Endothelial cell of umbilical vein (primary cell): ENCODE data around the gene NAGLU. TPM values are rescaled to one million over a fixed set of nuclear protein-coding genes. Genes with fewer than 3 reads are reported as not detected.

ENCODE experiments used
- BruUV-seq: library from RNA; stranded (reverse); fragments of 400-500 nt; replicated peaks from 2 replicates; lab custom pipeline; 2021; lab: Mats Ljungman, UMichigan
- CTCF ChIA-PET: fragments of 300-600, 350-600 bp; sonication (Branson Sonifier 250); formaldehyde crosslinking; loops from one replicate; lab custom pipeline; 2021; ENCODE audit warnings: antibody characterized with exemption, inconsistent platforms; lab: Charles Lee
- POLR2A ChIA-PET: fragments of 300-600, 350-600 bp; sonication (Branson Sonifier 250); formaldehyde crosslinking; loops from one replicate; lab custom pipeline; 2021; ENCODE audit warnings: antibody characterized with exemption, inconsistent platforms; lab: Charles Lee
- DNase-seq: peaks from one replicate; pipeline ENCODE4 v3.0.0-alpha.2; 2011; ENCODE audit warnings: low read depth, low spot score
- FAIRE-seq: peaks from 2 replicates; lab custom pipeline; 2011; peaks lifted over from hg19 to GRCh38; lab: Jason Lieb, UNC
- H2AFZ ChIP-seq: 2 replicates; pipeline ENCODE4 v1.6.0; 2012; ENCODE audit warnings: low read depth, low read length, control low read depth, inconsistent platforms
- H3K27ac ChIP-seq: 2 replicates; pipeline ENCODE4 v1.5.1; 2011; ENCODE audit warnings: low read depth, mild to moderate bottlenecking, control low read depth, low read length, moderate library complexity; ENCODE audit not compliant: insufficient read depth
- H3K27me3 ChIP-seq, 2 experiments: 2 replicates each; pipeline versions ENCODE4 v1.6.0 to v1.6.1; 2011; ENCODE audit warnings: low read length in 2 of 2, mixed read lengths in 1 of 2; ENCODE audit not compliant: control insufficient read depth in 2 of 2, insufficient read depth in 2 of 2
- H3K36me3 ChIP-seq, 2 experiments: 2 replicates in 1 of 2; 3 replicates in 1 of 2; pipeline ENCODE4 v1.5.1; 2011; ENCODE audit warnings: low read length in 2 of 2, mild to moderate bottlenecking in 1 of 2, moderate library complexity in 1 of 2; ENCODE audit not compliant: control insufficient read depth in 2 of 2, insufficient read depth in 2 of 2; ENCODE audit errors: extremely low read depth in 1 of 2
- H3K4me1 ChIP-seq: 3 replicates; pipeline ENCODE4 v1.5.1; 2011; ENCODE audit warnings: mild to moderate bottlenecking, low read length; ENCODE audit not compliant: control insufficient read depth, insufficient read depth; ENCODE audit errors: extremely low read depth
- H3K4me2 ChIP-seq: 2 replicates; pipeline ENCODE4 v1.6.1; 2011; ENCODE audit warnings: low read length, control low read depth, mixed read lengths; ENCODE audit not compliant: insufficient read depth
- H3K4me3 ChIP-seq, 3 experiments: fragments of 200-600 bp in 1 of 3; sonication (generic), shearing (Covaris generic) in 1 of 3; replicated peaks in 1 of 3; 2 replicates each; pipeline ENCODE4 v1.5.1; 2011 to 2016; ENCODE audit warnings: control low read depth in 3 of 3, low read length in 3 of 3, mild to moderate bottlenecking in 2 of 3, inconsistent platforms in 1 of 3, low read depth in 1 of 3, moderate library complexity in 1 of 3; ENCODE audit not compliant: insufficient read depth in 1 of 3
- H3K79me2 ChIP-seq: 2 replicates; pipeline ENCODE4 v1.6.0; 2012; ENCODE audit warnings: low read length, inconsistent platforms; ENCODE audit not compliant: control insufficient read depth, insufficient read depth
- H3K9ac ChIP-seq: replicated peaks from 2 replicates; pipeline ENCODE3; 2011; ENCODE audit warnings: low read length, control low read depth; ENCODE audit not compliant: insufficient read depth; ENCODE audit errors: extremely low read depth
- H3K9me1 ChIP-seq: replicated peaks from 3 replicates; pipeline ENCODE4 v1.6.0; 2011; ENCODE audit warnings: mild to moderate bottlenecking, low read length; ENCODE audit not compliant: control insufficient read depth, insufficient read depth; ENCODE audit errors: extremely low read depth
- H3K9me3 ChIP-seq: replicated peaks from 2 replicates; pipeline ENCODE4 v1.5.1; 2012; ENCODE audit warnings: low read length, inconsistent platforms; ENCODE audit not compliant: control insufficient read depth, insufficient read depth
- H4K20me1 ChIP-seq: replicated peaks from 2 replicates; pipeline ENCODE3; 2011; ENCODE audit warnings: mild to moderate bottlenecking, low read length; ENCODE audit not compliant: control insufficient read depth, insufficient read depth; ENCODE audit errors: extremely low read depth
- CTCF ChIP-seq, 2 donors: IDR thresholded peaks; 1 replicate in 1 of 2; 2 replicates in 1 of 2; pipeline ENCODE4 v1.5.1; 2011; ENCODE audit warnings: low read length in 2 of 2, mild to moderate bottlenecking in 2 of 2, moderate library complexity in 2 of 2, control low read depth in 1 of 2, inconsistent platforms in 1 of 2, low read depth in 1 of 2; ENCODE audit not compliant: insufficient read depth in 1 of 2; ENCODE audit errors: extremely low read depth in 1 of 2
- EZH2 ChIP-seq: IDR thresholded peaks from 2 replicates; pipeline ENCODE4 v1.6.1; 2012; ENCODE audit warnings: borderline replicate concordance, low read depth, mild to moderate bottlenecking, moderate library complexity, low read length, inconsistent platforms; ENCODE audit not compliant: severe bottlenecking
- FOS ChIP-seq: IDR thresholded peaks from 2 replicates; pipeline ENCODE4 v1.6.1; 2011; ENCODE audit warnings: mild to moderate bottlenecking, low read length, moderate library complexity, borderline replicate concordance; ENCODE audit not compliant: insufficient read depth
- GATA2 ChIP-seq: IDR thresholded peaks from 2 replicates; pipeline ENCODE4 v1.7.0; 2011; ENCODE audit warnings: low read depth, mild to moderate bottlenecking, moderate library complexity, mixed read lengths, low read length; ENCODE audit not compliant: insufficient read length, insufficient read depth
- JUN ChIP-seq: IDR thresholded peaks from 2 replicates; pipeline ENCODE4 v1.6.1; 2011; ENCODE audit warnings: borderline replicate concordance, low read depth; ENCODE audit not compliant: insufficient read length, insufficient read depth
- MYC ChIP-seq: IDR thresholded peaks from one replicate; pipeline ENCODE4 v1.6.1; 2011; ENCODE audit warnings: mild to moderate bottlenecking, low read depth, low read length
- POLR2A ChIP-seq: IDR thresholded peaks from 2 replicates; pipeline ENCODE4 v1.6.1; 2012; ENCODE audit warnings: low read depth, mild to moderate bottlenecking, control low read depth, low read length
- POLR2AphosphoS5 ChIP-seq: IDR thresholded peaks from 2 replicates; pipeline ENCODE4 v1.6.1; 2012; ENCODE audit warnings: low read depth, mild to moderate bottlenecking, control low read depth, low read length, moderate library complexity; ENCODE audit not compliant: insufficient read depth
- dilution Hi-C: fragments of 300-500 bp; cut with MboI; formaldehyde crosslinking; loops from one replicate; pipeline ENCODE4 v1.15.0; 2019; ENCODE audit warnings: low sequenced_read_pairs; ENCODE audit not compliant: extremely low pct_ligation_motif_present
- intact Hi-C: fragments of 100-400 bp; cut with micrococcal nuclease; formaldehyde crosslinking; loops from one replicate; pipeline ENCODE4 v1.10.0; 2022
- polyA plus RNA-seq, 4 experiments: library from polyadenylated mRNA; depleted of rRNA in 3 of 4; stranded (reverse) in 3 of 4; unstranded in 1 of 4; fragments of >200 nt; gene quantifications; 2 replicates each; pipeline versions ENCODE4 v1.2.1 to v1.2.3, GENCODE V29; 2011 to 2012; ENCODE audit warnings: missing spikeins in 1 of 4
- total RNA-seq: library from RNA; stranded (reverse); gene quantifications from 2 replicates; pipeline ENCODE4 v1.2.3, GENCODE V29; 2021
- TF ChIP-seq, protein P1 (sequence below): IDR thresholded peaks from 2 replicates; pipeline ENCODE4 v1.6.1; 2011; ENCODE audit not compliant: insufficient read depth, insufficient read length

Gene NAGLU
- total and polyA plus RNA-seq, 2 donors (not counting 3 experiments of a cell fraction or from before 2014, with no cell fraction given): 50.2 to 54.2 TPM

- DNase-seq (no peak), FAIRE-seq (no peak)
- no TSS peak for BruUV-seq
- H4K20me1 ChIP-seq: no peaks in the 10 kb centered on the region
- ChIA-PET POLR2A (interaction anchor here (0.7 kb wide), 1 partner anchor 342 kb away, joined by 9 read pairs; no protein-coding TSS in a partner anchor), CTCF (interaction anchor here (0.6 to 2.0 kb wide), 3 partner anchors 11 to 307 kb away, joined by 3 to 10 read pairs (median 6); no protein-coding TSS in a partner anchor)
- intact Hi-C loops (loop anchor here (10.0 kb wide), 2 partner anchors 394 to 504 kb away; partner anchors contain the start of gene NKIRAS2), dilution Hi-C loops (no loop called here)
- no peaks in the 10 kb centered on the region for H3K27me3 ChIP-seq
- no peak overlapping the region for H3K9ac ChIP-seq
- H3K4me3 ChIP-seq: no peak overlapping the region
- no peaks in the 10 kb centered on the region for H3K9me3 ChIP-seq
- no peaks in the 10 kb centered on the region for H3K36me3 ChIP-seq
- no peaks in the 10 kb centered on the region for H3K79me2 ChIP-seq
- H2AFZ ChIP-seq: no peak overlapping the region
- no peaks in the 10 kb centered on the region for H3K9me1 ChIP-seq
- H3K4me1 ChIP-seq: peaks cover 9% of the 10 kb centered on the region
- TF ChIP-seq POLR2AphosphoS5 (no peak), POLR2A (no peak), FOS (no peak), JUN (no peak), CTCF (IDR thresholded peaks at IDR 0.05; ENCODE audit: extremely low read depth in 1 of 2, insufficient read depth in 1 of 2, low read depth in 1 of 2, low read length in 2 of 2) (no peak), GATA2 (no peak), EZH2 (no peak), MYC (no peak)
- TF ChIP-seq, protein P1, sequence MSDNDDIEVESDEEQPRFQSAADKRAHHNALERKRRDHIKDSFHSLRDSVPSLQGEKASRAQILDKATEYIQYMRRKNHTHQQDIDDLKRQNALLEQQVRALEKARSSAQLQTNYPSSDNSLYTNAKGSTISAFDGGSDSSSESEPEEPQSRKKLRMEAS: no peak
- H3K27ac ChIP-seq: no peak overlapping the region
- no peak overlapping the region for H3K4me2 ChIP-seq
These were observed 7.0 kb upstream of the NAGLU start for GRCh38 chr17:42529061-42529460.
